Liver (tissue), 2 donors: ENCODE data around the gene CDKN2AIPNL.

Source experiments
- FOXA2 ChIP-seq: IDR thresholded peaks from 2 replicates; pipeline ENCODE4 v1.6.1; 2016; ENCODE audit warnings: antibody characterized with exemption
- TF ChIP-seq, protein P1 (sequence below): fragments of 150-350 bp; IDR thresholded peaks from 2 replicates; pipeline ENCODE4 v1.5.1; 2017; ENCODE audit warnings: improper control_type of control experiment, low read depth, low read length; ENCODE audit not compliant: missing input control
- donor health status: healthy.

DNA sequence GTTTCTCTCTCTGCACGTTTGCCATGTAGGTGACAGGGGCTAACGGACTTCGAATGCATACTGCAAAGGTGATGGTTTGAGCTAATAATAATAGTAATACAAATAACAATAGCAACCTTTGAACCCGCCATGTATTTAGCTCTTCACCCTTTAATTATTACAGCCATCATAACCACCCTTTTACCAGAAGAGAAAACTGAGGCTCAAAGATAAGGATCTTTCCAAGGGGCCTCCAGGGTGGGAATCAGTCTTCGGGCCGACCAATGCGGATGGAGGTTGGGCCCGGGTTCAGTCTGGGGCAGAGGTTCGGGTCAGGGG lies 494 bp downstream of the CDKN2AIPNL start:
- TF ChIP-seq, protein P1, sequence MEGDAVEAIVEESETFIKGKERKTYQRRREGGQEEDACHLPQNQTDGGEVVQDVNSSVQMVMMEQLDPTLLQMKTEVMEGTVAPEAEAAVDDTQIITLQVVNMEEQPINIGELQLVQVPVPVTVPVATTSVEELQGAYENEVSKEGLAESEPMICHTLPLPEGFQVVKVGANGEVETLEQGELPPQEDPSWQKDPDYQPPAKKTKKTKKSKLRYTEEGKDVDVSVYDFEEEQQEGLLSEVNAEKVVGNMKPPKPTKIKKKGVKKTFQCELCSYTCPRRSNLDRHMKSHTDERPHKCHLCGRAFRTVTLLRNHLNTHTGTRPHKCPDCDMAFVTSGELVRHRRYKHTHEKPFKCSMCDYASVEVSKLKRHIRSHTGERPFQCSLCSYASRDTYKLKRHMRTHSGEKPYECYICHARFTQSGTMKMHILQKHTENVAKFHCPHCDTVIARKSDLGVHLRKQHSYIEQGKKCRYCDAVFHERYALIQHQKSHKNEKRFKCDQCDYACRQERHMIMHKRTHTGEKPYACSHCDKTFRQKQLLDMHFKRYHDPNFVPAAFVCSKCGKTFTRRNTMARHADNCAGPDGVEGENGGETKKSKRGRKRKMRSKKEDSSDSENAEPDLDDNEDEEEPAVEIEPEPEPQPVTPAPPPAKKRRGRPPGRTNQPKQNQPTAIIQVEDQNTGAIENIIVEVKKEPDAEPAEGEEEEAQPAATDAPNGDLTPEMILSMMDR = no peak
- TF ChIP-seq FOXA2 = no peak
